GM12864 (cell line): ENCODE results near the gene ANTXR1.

Source experiments
- DNase-seq: peaks from one replicate; pipeline ENCODE4 v3.0.0-alpha.2; 2011; ENCODE audit warnings: low read depth
- H3K4me3 ChIP-seq: 2 replicates; pipeline ENCODE4 v1.5.1; 2011; ENCODE audit warnings: mild to moderate bottlenecking, low read depth, low read length, control low read depth
- TF ChIP-seq, protein P1 (sequence below): IDR thresholded peaks from 2 replicates; pipeline ENCODE4 v1.5.1; 2011; ENCODE audit warnings: low read depth, mild to moderate bottlenecking, moderate library complexity, low read length, control low read depth, inconsistent platforms; ENCODE audit errors: missing control alignments

Gene ANTXR1

GRCh38 chr2:69175790-69176715 is 163.1 kb downstream of the ANTXR1 start:
- H3K4me3 ChIP-seq = no peak overlapping the region
- TF ChIP-seq, protein P1, sequence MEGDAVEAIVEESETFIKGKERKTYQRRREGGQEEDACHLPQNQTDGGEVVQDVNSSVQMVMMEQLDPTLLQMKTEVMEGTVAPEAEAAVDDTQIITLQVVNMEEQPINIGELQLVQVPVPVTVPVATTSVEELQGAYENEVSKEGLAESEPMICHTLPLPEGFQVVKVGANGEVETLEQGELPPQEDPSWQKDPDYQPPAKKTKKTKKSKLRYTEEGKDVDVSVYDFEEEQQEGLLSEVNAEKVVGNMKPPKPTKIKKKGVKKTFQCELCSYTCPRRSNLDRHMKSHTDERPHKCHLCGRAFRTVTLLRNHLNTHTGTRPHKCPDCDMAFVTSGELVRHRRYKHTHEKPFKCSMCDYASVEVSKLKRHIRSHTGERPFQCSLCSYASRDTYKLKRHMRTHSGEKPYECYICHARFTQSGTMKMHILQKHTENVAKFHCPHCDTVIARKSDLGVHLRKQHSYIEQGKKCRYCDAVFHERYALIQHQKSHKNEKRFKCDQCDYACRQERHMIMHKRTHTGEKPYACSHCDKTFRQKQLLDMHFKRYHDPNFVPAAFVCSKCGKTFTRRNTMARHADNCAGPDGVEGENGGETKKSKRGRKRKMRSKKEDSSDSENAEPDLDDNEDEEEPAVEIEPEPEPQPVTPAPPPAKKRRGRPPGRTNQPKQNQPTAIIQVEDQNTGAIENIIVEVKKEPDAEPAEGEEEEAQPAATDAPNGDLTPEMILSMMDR = no peak
- DNase-seq = no peak

- H3K4me3 ChIP-seq = no peak overlapping the region
- TF ChIP-seq, protein P1 = no peak
- no peak for DNase-seq
These were observed 164.2 kb downstream of the ANTXR1 start for GRCh38 chr2:69177063-69177771.

GRCh38 chr2:69177785-69178636 is 165.0 kb downstream of the ANTXR1 start:
- TF ChIP-seq, protein P1 = no peak
- no peak overlapping the region for H3K4me3 ChIP-seq
- no peak for DNase-seq

- no peak overlapping the region for H3K4me3 ChIP-seq
- TF ChIP-seq, protein P1 = no peak
- no peak for DNase-seq
These were observed 165.8 kb downstream of the ANTXR1 start for GRCh38 chr2:69178756-69179155.

- DNase-seq = no peak
- TF ChIP-seq, protein P1 = no peak
- H3K4me3 ChIP-seq = no peak overlapping the region
These were observed 167.2 kb downstream of the ANTXR1 start for GRCh38 chr2:69180227-69180626.

DNA sequence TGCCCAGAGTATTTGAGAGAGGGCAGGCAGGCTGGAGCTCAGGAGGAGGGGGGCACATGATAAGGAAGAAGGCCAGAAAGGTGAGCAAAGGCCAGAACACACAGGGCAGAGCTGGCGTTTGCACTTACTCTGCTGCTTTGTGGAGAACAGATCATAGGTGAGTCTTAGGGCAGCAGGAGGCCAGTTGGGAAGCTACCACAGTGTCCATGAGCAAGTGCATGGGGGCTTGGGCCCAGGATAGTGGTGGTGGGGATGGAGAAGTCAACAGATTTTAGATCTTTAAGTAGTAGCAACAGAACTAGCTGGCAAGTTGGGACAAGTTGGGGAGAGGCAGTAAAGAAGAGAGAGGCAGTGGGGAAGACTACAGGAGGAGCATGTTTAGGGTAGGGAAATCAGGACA is 168.0 kb downstream of the ANTXR1 start:
- DNase-seq = no peak
- TF ChIP-seq, protein P1 = no peak
- H3K4me3 ChIP-seq = no peak overlapping the region
